K562 (cell line): Measurements from ENCODE around the gene SDE2. TPM values are rescaled to one million over a fixed set of nuclear protein-coding genes. Genes with fewer than 3 reads are reported as not detected.

Source experiments
- ATAC-seq: fragments of 200-7000 bp; cut with Tn5 transposase; 3 replicates; pipeline ENCODE4 v1.9.1; 2020; ENCODE audit warnings: moderate library complexity
- BruUV-seq: library from RNA; stranded (reverse); fragments of 400-500 nt; replicated peaks from 2 replicates; lab custom pipeline; 2021; lab: Mats Ljungman, UMichigan
- CTCF ChIA-PET: fragments of 300-600 bp; formaldehyde crosslinking; extraction: SDS; loops from one replicate; lab custom pipeline; 2021; ENCODE audit warnings: low intra/inter-chr PET ratio; lab: Yijun Ruan, JAX
- POLR2A ChIA-PET: fragments of 300-600, 350-650 bp; sonication (Branson Sonifier 250); formaldehyde crosslinking; extraction: SDS; loops from one replicate; lab custom pipeline; 2021; ENCODE audit warnings: antibody characterized with exemption, inconsistent platforms; lab: Yijun Ruan, JAX
- DNase-seq, 4 experiments: peaks; one replicate each; pipeline versions ENCODE4 v3.0.0 to v3.0.0-alpha.2; 2011 to 2018; ENCODE audit warnings: low spot score in 3 of 4, mixed read lengths in 3 of 4; ENCODE audit errors: extremely low read depth in 1 of 4
- FAIRE-seq: peaks from 2 replicates; lab custom pipeline; 2011; peaks lifted over from hg19 to GRCh38; lab: Jason Lieb, UNC
- H2AFZ ChIP-seq: 2 replicates; pipeline ENCODE4 v1.6.0; 2011; ENCODE audit warnings: low read depth, low read length, control low read depth, inconsistent platforms
- H3K27ac ChIP-seq: fragments of 200-600 bp; 3 replicates; pipeline ENCODE4 v1.8.0; 2011; ENCODE audit warnings: low read depth, mild to moderate bottlenecking, control low read depth, inconsistent platforms, low read length, moderate library complexity, mixed read lengths; ENCODE audit errors: extremely low read depth
- H3K27me3 ChIP-seq, 2 experiments: fragments of 300-600 bp in 1 of 2; 2 replicates in 1 of 2; 3 replicates in 1 of 2; pipeline versions ENCODE4 v1.6.0 to v1.8.0; 2011; ENCODE audit warnings: inconsistent platforms in 2 of 2, low read length in 2 of 2, mild to moderate bottlenecking in 1 of 2, mixed read lengths in 1 of 2, moderate library complexity in 1 of 2; ENCODE audit not compliant: control insufficient read depth in 2 of 2, insufficient read depth in 2 of 2
- H3K36me3 ChIP-seq: fragments of 300-600 bp; 3 replicates; pipeline ENCODE4 v1.8.0; 2011; ENCODE audit warnings: mild to moderate bottlenecking, low read length, inconsistent platforms; ENCODE audit not compliant: control insufficient read depth, insufficient read depth
- H3K4me1 ChIP-seq, 2 experiments: fragments of 200-600 bp in 1 of 2; replicated peaks in 1 of 2; 2 replicates in 1 of 2; 3 replicates in 1 of 2; pipeline versions ENCODE4 v1.5.1 to v1.8.0; 2011; ENCODE audit warnings: inconsistent platforms in 2 of 2, low read length in 2 of 2, mild to moderate bottlenecking in 1 of 2, mixed read lengths in 1 of 2, moderate library complexity in 1 of 2; ENCODE audit not compliant: control insufficient read depth in 2 of 2, insufficient read depth in 2 of 2
- H3K4me2 ChIP-seq: 2 replicates; pipeline ENCODE4 v1.6.1; 2011; ENCODE audit warnings: low read length, control low read depth, inconsistent platforms, mixed read lengths; ENCODE audit not compliant: insufficient read depth
- H3K4me3 ChIP-seq: fragments of 200-600 bp; sonication (generic), shearing (Covaris generic); 2 replicates; pipeline ENCODE4 v1.5.1; 2016; ENCODE audit warnings: control low read depth, inconsistent platforms
- H3K79me2 ChIP-seq: fragments of 200-600 bp; 3 replicates; pipeline ENCODE4 v1.8.0; 2011; ENCODE audit warnings: low read length, inconsistent platforms; ENCODE audit not compliant: control insufficient read depth, insufficient read depth
- H3K9ac ChIP-seq, 2 experiments: 2 replicates each; pipeline versions ENCODE4 v1.6.0 to v1.6.1; 2011; ENCODE audit warnings: low read depth in 2 of 2, low read length in 2 of 2, control low read depth in 1 of 2, inconsistent platforms in 1 of 2, mild to moderate bottlenecking in 1 of 2, mixed read lengths in 1 of 2; ENCODE audit not compliant: insufficient read depth in 1 of 2
- H3K9me1 ChIP-seq: one replicate; pipeline ENCODE4 v1.6.0; 2011; ENCODE audit warnings: inconsistent platforms, mild to moderate bottlenecking, low read length, moderate library complexity; ENCODE audit not compliant: control insufficient read depth, insufficient read depth
- H3K9me3 ChIP-seq: replicated peaks from 2 replicates; pipeline ENCODE4 v1.5.1; 2011; ENCODE audit warnings: low read depth, low read length, inconsistent platforms; ENCODE audit not compliant: control insufficient read depth, insufficient read depth
- H4K20me1 ChIP-seq: replicated peaks from 2 replicates; pipeline ENCODE4 v1.6.1; 2011; ENCODE audit warnings: low read length, inconsistent platforms, mixed read lengths; ENCODE audit not compliant: control insufficient read depth, insufficient read depth
- PTRF ChIP-seq: fragments of 450-650 bp; IDR thresholded peaks from 2 replicates; pipeline ENCODE4 v1.6.1; 2016; ENCODE audit warnings: mild to moderate bottlenecking, missing genetic modification characterization, missing compliant biosample characterization
- WGBS: fragments of 100-300 bp; shearing (Covaris generic); methylation state at CpG from one replicate; pipeline ENCODE4 v1.1.6; 2016; ENCODE audit warnings: low coverage, mixed read lengths; ENCODE audit not compliant: insufficient coverage; ENCODE audit errors: missing lambda C conversion rate; 5-methylcytosine and 5-hydroxymethylcytosine counted together
- in situ Hi-C: fragments of 300-500 bp; cut with MboI; formaldehyde crosslinking; loops from 4 replicates; pipeline ENCODE4 v1.15.0; 2018; ENCODE audit warnings: inconsistent platforms, mixed read lengths
- intact Hi-C: fragments of 100-400 bp; cut with micrococcal nuclease; formaldehyde crosslinking; loops from 2 replicates; pipeline ENCODE4 v1.14.2; 2022
- polyA plus RNA-seq, 8 experiments: library from polyadenylated mRNA; depleted of rRNA in 4 of 8; stranded (reverse) in 5 of 8; unstranded in 3 of 8; fragments of >200 nt; fragmentation: Nextera tagmentation in 2 of 8; fragmentation: Illumina TruSeq in 1 of 8; extraction: Ambion mirVana in 2 of 8; extraction: Trizol in 1 of 8; gene quantifications; 2 replicates each; pipeline versions ENCODE4 v1.2.1 to v1.2.3, GENCODE V29; 2011 to 2014; ENCODE audit warnings: inconsistent platforms in 1 of 8, missing spikeins in 1 of 8
- total RNA-seq, 7 experiments: library from RNA; depleted of rRNA in 6 of 7; stranded (reverse); fragments of >200 nt in 6 of 7; fragmentation: Illumina TruSeq in 2 of 7; extraction: Trizol in 2 of 7; gene quantifications; 2 replicates each; pipeline versions ENCODE4 v1.2.1 to v1.2.3, GENCODE V29; 2011 to 2021; ENCODE audit warnings: low replicate concordance in 1 of 7
- TF ChIP-seq, protein P1 (sequence below): fragments of 450-650 bp; IDR thresholded peaks from 2 replicates; pipeline ENCODE4 v1.6.1; 2016

Gene SDE2
- total and polyA plus RNA-seq, 9 of the 15 experiments (the other 6 are each of a cell fraction or from before 2014, with no cell fraction given) = 14.3 to 62.3 (median 46.0) TPM

- WGBS = 87% methylated on average over 20 of the region's 21 CpGs
- DNase-seq (no peak), ATAC-seq (no peak), FAIRE-seq (no peak)
- BruUV-seq = no TSS peak
- Histone ChIP-seq H3K79me2 (no peaks in the 10 kb centered on the region), H2AFZ (peak overlapping the region; percentile 70), H3K27ac (no peak overlapping the region), H3K9me1 (no peaks in the 10 kb centered on the region), H3K4me3 (no peak overlapping the region), H3K36me3 (no peaks in the 10 kb centered on the region), H4K20me1 (no peaks in the 10 kb centered on the region), H3K9me3 (no peaks in the 10 kb centered on the region), H3K4me1 (peaks cover 7 to 21% of the 10 kb centered on the region in 2 experiments; a peak in 4 of 5 replicates), H3K9ac (no peak overlapping the region), H3K27me3 (no peaks in the 10 kb centered on the region), H3K4me2 (no peak overlapping the region)
- TF ChIP-seq, protein P1, sequence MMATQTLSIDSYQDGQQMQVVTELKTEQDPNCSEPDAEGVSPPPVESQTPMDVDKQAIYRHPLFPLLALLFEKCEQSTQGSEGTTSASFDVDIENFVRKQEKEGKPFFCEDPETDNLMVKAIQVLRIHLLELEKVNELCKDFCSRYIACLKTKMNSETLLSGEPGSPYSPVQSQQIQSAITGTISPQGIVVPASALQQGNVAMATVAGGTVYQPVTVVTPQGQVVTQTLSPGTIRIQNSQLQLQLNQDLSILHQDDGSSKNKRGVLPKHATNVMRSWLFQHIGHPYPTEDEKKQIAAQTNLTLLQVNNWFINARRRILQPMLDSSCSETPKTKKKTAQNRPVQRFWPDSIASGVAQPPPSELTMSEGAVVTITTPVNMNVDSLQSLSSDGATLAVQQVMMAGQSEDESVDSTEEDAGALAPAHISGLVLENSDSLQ = 0 out of 2 replicates have a peak, but pooled peaks have one; percentile 17
- TF ChIP-seq PTRF (tag) = no peak
- intact Hi-C loops = no loop called here
- POLR2A ChIA-PET = interaction anchor here (0.6 to 1.9 kb wide), 7 partner anchors 9 to 492 kb away, joined by 3 to 10 read pairs (median 4); no protein-coding TSS in a partner anchor
- CTCF ChIA-PET = no interaction called here
- in situ Hi-C loops = no loop called here
These were observed 61.8 kb downstream of the SDE2 start for GRCh38 chr1:225937048-225937968.
